OCI-LY7 (cell line): ENCODE results near the gene CCDC88B.

Source experiments
- EZH2phosphoT487 ChIP-seq: fragments of 200-600 bp; sonication (generic); IDR thresholded peaks from 2 replicates; pipeline ENCODE4 v1.6.1; 2018; ENCODE audit warnings: low read depth, borderline replicate concordance, mild to moderate bottlenecking, mixed run types, antibody characterized with exemption, low read length, moderate library complexity, mixed read lengths
- TF ChIP-seq, protein P1 (sequence below): fragments of 200-600 bp; sonication (generic); conservative IDR thresholded peaks from 2 replicates; pipeline ENCODE4 v1.5.1; 2014; ENCODE audit warnings: mild to moderate bottlenecking, antibody characterized with exemption, low read length, moderate library complexity, mixed read lengths

GRCh38 chr11:64349025-64349387 is 9.0 kb downstream of the CCDC88B start:
- TF ChIP-seq, protein P1, sequence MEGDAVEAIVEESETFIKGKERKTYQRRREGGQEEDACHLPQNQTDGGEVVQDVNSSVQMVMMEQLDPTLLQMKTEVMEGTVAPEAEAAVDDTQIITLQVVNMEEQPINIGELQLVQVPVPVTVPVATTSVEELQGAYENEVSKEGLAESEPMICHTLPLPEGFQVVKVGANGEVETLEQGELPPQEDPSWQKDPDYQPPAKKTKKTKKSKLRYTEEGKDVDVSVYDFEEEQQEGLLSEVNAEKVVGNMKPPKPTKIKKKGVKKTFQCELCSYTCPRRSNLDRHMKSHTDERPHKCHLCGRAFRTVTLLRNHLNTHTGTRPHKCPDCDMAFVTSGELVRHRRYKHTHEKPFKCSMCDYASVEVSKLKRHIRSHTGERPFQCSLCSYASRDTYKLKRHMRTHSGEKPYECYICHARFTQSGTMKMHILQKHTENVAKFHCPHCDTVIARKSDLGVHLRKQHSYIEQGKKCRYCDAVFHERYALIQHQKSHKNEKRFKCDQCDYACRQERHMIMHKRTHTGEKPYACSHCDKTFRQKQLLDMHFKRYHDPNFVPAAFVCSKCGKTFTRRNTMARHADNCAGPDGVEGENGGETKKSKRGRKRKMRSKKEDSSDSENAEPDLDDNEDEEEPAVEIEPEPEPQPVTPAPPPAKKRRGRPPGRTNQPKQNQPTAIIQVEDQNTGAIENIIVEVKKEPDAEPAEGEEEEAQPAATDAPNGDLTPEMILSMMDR: no peak
- no peak for TF ChIP-seq EZH2phosphoT487
